GM23248 (cell line): ENCODE results near the gene EZR. TPM values are rescaled to one million over a fixed set of nuclear protein-coding genes. Genes with fewer than 3 reads are reported as not detected.

ENCODE experiments used
- DNase-seq: peaks from one replicate; pipeline ENCODE4 v3.0.0-alpha.2; 2015
- H2AFZ ChIP-seq: fragments of 200-600 bp; sonication (generic); 2 replicates; pipeline ENCODE4 v1.6.1; 2016; ENCODE audit warnings: antibody characterized with exemption
- H3F3A ChIP-seq: fragments of 200-600 bp; sonication (generic); 2 replicates; pipeline ENCODE4 v1.6.1; 2016; ENCODE audit warnings: mild to moderate bottlenecking, antibody characterized with exemption, mixed run types; ENCODE audit not compliant: insufficient read depth
- H3K27ac ChIP-seq: fragments of 200-600 bp; sonication (generic); 2 replicates; pipeline ENCODE4 v1.5.1; 2016; ENCODE audit warnings: mild to moderate bottlenecking
- H3K27me3 ChIP-seq: fragments of 200-600 bp; sonication (generic); replicated peaks from 2 replicates; pipeline ENCODE4 v1.6.1; 2016; ENCODE audit warnings: mild to moderate bottlenecking; ENCODE audit not compliant: insufficient read depth
- H3K36me3 ChIP-seq: fragments of 200-600 bp; sonication (generic); 2 replicates; pipeline ENCODE4 v1.6.1; 2016; ENCODE audit warnings: low read depth, mild to moderate bottlenecking
- H3K4me1 ChIP-seq: fragments of 200-600 bp; sonication (generic); 2 replicates; pipeline ENCODE4 v1.6.1; 2016; ENCODE audit warnings: mild to moderate bottlenecking; ENCODE audit not compliant: insufficient read depth
- H3K4me2 ChIP-seq: fragments of 200-600 bp; sonication (generic); one replicate; pipeline ENCODE4 v1.6.1; 2016; ENCODE audit warnings: mild to moderate bottlenecking; ENCODE audit not compliant: unreplicated experiment
- H3K4me3 ChIP-seq: fragments of 200-600 bp; sonication (generic); 2 replicates; pipeline ENCODE4 v1.5.1; 2016; ENCODE audit warnings: mild to moderate bottlenecking
- H3K79me2 ChIP-seq: fragments of 200-600 bp; sonication (generic); 2 replicates; pipeline ENCODE4 v1.6.1; 2016; ENCODE audit warnings: mild to moderate bottlenecking; ENCODE audit not compliant: insufficient read depth
- H3K9ac ChIP-seq: fragments of 200-600 bp; sonication (generic); 2 replicates; pipeline ENCODE4 v1.6.1; 2016; ENCODE audit warnings: mild to moderate bottlenecking
- H3K9me2 ChIP-seq: fragments of 200-600 bp; sonication (generic); 2 replicates; pipeline ENCODE4 v1.6.1; 2016; ENCODE audit warnings: mixed run types, mild to moderate bottlenecking, moderate library complexity; ENCODE audit not compliant: insufficient read depth
- H3K9me3 ChIP-seq: fragments of 200-600 bp; sonication (generic); one replicate; pipeline ENCODE4 v1.6.1; 2017; ENCODE audit warnings: low read depth
- H4K20me1 ChIP-seq: fragments of 200-600 bp; sonication (generic); 2 replicates; pipeline ENCODE4 v1.6.0; 2016; ENCODE audit not compliant: insufficient read depth
- EZH2 ChIP-seq: fragments of 200-600 bp; sonication (generic); IDR thresholded peaks from 2 replicates; pipeline ENCODE4 v1.6.1; 2018; ENCODE audit warnings: antibody characterized with exemption, mild to moderate bottlenecking; ENCODE audit not compliant: insufficient read depth, poor library complexity, severe bottlenecking
- EZH2phosphoT487 ChIP-seq: fragments of 200-600 bp; sonication (generic); IDR thresholded peaks from 2 replicates; pipeline ENCODE4 v1.6.1; 2018; ENCODE audit warnings: antibody characterized with exemption, moderate library complexity, mild to moderate bottlenecking, low read depth; ENCODE audit not compliant: insufficient read depth
- WGBS, 2 experiments: methylation state at CpG; one replicate each; pipeline ENCODE4 v1.1.6; 2015 to 2017; ENCODE audit warnings: low lambda C conversion rate in 2 of 2, low coverage in 1 of 2; ENCODE audit errors: missing lambda C conversion rate in 2 of 2; 5-methylcytosine and 5-hydroxymethylcytosine counted together
- in situ Hi-C: fragments of 300-500 bp; cut with MboI; formaldehyde crosslinking; loops from 2 replicates; pipeline ENCODE4 v1.15.0; 2020
- polyA plus RNA-seq: library from polyadenylated mRNA; unstranded; fragments of >200 nt; fragmentation: Nextera tagmentation; extraction: Ambion mirVana; gene quantifications from 2 replicates; pipeline ENCODE4 v1.2.1, GENCODE V29; 2016
- total RNA-seq: library from RNA; depleted of rRNA; stranded (reverse); fragments of >200 nt; shearing (Covaris generic); gene quantifications from 2 replicates; pipeline ENCODE4 v1.2.3, GENCODE V29; 2014

The EZR gene
- total and polyA plus RNA-seq, 2 experiments from 2014 or later, result 52.4 to 65.2 TPM

DNA sequence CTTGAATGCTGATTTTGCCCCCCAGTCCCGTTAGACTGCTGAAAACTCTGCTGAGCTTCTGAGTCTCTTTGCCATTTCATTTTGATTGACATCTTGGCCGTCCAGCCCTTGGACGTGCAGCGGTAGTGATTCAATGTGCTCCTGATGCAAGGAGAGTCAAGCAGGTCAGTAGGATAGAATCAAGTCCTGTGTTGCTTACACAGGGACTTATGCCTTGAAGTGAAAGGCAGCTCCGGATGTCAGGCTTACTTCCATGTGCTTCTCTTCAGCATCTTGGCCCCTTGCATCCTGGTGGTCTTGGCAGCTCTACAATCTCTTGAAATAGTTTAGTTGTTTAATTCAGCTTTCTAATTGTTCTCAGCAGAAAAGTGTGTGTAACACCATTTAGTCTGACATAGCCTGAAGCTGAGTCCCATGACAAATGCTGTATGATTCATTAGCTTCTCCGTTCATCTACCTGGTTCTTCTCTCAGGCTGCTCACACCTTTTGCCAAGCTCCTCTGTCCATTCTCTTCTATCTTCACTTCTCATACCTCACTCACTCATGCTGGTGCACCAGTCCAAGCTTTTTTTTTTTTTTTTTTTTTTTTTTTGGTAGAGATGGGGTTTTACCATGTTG, 76.0 kb downstream of the EZR start:
- H3K36me3 ChIP-seq, result no peaks in the 10 kb centered on the region
- in situ Hi-C loops, result no loop called here
- no peak overlapping the region for H3K4me2 ChIP-seq
- H4K20me1 ChIP-seq, result no peaks in the 10 kb centered on the region
- H3K27me3 ChIP-seq, result no peaks in the 10 kb centered on the region
- H3K9ac ChIP-seq, result no peak overlapping the region
- H3K9me3 ChIP-seq, result no peaks in the 10 kb centered on the region
- H3K4me3 ChIP-seq, result no peak overlapping the region
- no peaks in the 10 kb centered on the region for H3F3A ChIP-seq
- peaks cover under 1% of the 10 kb centered on the region; the same call in 1 of the 2 replicates for H3K4me1 ChIP-seq
- no peaks in the 10 kb centered on the region for H3K79me2 ChIP-seq
- no peak for DNase-seq
- no peak overlapping the region for H3K27ac ChIP-seq
- H3K9me2 ChIP-seq, result no peaks in the 10 kb centered on the region
- TF ChIP-seq EZH2phosphoT487, result no peak
- TF ChIP-seq EZH2, result no peak
- 65 to 72% methylated on average over 6 of the region's 6 CpGs for WGBS, 2 experiments
- H2AFZ ChIP-seq, result no peak overlapping the region

DNA sequence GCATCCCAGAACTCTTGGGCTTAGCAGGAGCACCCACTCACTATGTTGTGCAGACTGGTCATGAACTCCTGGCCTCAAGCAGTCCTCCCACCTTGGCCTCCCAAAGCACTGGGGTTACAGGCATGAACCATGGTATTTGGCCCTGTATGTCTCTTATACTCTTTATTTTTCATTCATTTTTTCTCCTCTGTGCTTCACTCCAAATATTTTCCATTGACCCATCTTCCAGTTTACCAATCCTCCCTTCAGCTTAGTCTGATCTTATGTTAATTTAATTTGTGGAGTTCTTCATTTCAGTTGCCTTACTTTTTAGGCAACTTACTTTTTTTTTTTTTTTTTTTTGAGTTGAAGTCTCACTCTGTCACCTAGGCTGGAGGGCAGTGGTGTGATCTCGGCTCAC, 79.5 kb downstream of the EZR start:
- no peaks in the 10 kb centered on the region for H3K27me3 ChIP-seq
- no peak overlapping the region for H3K4me2 ChIP-seq
- no peak overlapping the region for H3K27ac ChIP-seq
- TF ChIP-seq EZH2 (no peak), EZH2phosphoT487 (no peak)
- H3K36me3 ChIP-seq, result no peaks in the 10 kb centered on the region
- H3F3A ChIP-seq, result peaks cover 10% of the 10 kb centered on the region; the same call in 1 of the 2 replicates
- no peaks in the 10 kb centered on the region for H3K79me2 ChIP-seq
- no peak overlapping the region for H2AFZ ChIP-seq
- peaks cover 9% of the 10 kb centered on the region for H3K4me1 ChIP-seq
- H3K9me2 ChIP-seq, result no peaks in the 10 kb centered on the region
- no peaks in the 10 kb centered on the region for H3K9me3 ChIP-seq
- no peak overlapping the region for H3K9ac ChIP-seq
- H4K20me1 ChIP-seq, result no peaks in the 10 kb centered on the region
- WGBS, 2 experiments, result 90 to 100% methylated on average over 1 of the region's 1 CpG
- in situ Hi-C loops, result no loop called here
- no peak for DNase-seq
- H3K4me3 ChIP-seq, result no peak overlapping the region

DNA sequence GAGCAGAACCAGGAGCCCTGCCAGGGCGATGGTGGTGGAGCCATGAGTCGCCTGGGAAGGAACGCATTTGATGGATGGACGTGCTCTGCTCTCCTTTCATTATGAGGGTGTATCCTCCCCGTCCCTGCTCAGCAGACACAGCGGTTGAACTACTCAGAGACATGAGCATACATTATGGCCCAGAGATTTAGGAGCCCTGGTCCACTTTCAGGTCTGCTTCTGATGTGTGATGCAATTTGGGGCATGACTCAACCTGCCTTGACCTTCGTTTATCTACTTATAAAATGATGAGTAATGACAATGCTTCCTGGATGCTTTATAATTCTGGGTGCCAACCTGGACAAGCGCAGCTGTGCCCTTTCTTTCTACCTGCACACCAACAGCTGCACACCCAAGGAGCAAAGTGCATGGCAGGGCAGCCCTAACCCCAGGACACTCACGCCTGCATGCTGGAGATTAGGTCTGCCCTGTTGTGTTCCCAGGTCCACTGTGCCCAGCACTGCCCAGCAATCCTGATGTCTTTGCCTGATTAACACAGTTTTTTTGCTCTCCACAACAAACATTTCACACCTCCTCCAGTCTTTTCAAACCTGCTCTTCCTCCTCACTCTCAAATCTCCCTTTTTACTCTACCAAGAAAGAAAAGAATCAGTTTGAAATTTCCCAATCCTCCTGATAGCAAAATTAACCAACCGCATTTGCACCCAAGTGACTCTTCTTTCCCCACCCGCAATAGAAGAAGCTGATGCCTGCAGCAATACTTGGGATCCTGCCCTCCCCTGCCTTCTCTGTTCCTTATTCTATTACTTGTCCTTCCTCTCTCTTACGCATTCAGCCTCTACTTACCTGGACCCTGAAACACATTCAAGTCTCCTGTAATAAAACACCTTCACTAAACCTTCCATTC, 81.2 kb downstream of the EZR start:
- no peaks in the 10 kb centered on the region for H3K36me3 ChIP-seq
- 75 to 78% methylated on average over 12 of the region's 12 CpGs for WGBS, 2 experiments
- H3K4me2 ChIP-seq, result no peak overlapping the region
- no peak overlapping the region for H3K4me3 ChIP-seq
- no peaks in the 10 kb centered on the region for H3K79me2 ChIP-seq
- H3K27me3 ChIP-seq, result no peaks in the 10 kb centered on the region
- in situ Hi-C loops, result no loop called here
- H3K9ac ChIP-seq, result no peak overlapping the region
- H3K9me3 ChIP-seq, result no peaks in the 10 kb centered on the region
- peak; percentile 63 for DNase-seq
- TF ChIP-seq EZH2phosphoT487 (no peak), EZH2 (no peak)
- H4K20me1 ChIP-seq, result no peaks in the 10 kb centered on the region
- H3K27ac ChIP-seq, result no peak overlapping the region
- H2AFZ ChIP-seq, result no peak overlapping the region
- no peaks in the 10 kb centered on the region for H3K9me2 ChIP-seq
- H3K4me1 ChIP-seq, result peaks cover 9% of the 10 kb centered on the region
- H3F3A ChIP-seq, result peaks cover 10% of the 10 kb centered on the region; the same call in 1 of the 2 replicates

DNA sequence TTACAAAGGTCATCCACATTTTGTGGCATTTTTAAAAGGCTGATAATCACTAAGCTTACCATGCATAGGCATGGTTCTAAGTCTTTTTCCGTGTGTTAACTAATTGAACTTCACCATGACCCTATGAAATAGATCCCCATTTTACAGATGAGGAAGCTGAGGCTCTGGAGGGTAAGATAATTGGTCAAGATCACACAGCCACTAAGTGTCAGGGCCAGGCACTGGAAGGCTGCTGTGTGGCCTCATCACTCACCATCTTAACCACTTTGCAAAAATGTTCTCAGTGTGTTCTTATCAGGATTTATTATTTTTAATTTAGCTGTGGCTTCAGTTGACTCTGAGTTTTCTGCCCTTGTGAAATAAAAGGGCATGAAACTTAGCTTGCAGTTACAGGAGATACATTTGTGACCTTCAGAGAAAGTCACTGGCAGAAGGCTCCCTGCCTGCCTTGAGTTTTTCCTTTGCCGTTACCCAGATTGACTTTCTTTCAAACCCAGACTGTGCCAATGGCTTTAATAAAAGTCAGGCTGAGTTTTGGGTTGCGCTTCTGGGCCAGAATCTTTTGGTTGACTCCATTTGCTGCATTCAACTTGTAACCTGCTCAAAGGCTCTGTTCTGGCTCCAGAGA, 82.0 kb downstream of the EZR start:
- H3K9me2 ChIP-seq, result no peaks in the 10 kb centered on the region
- H3K79me2 ChIP-seq, result no peaks in the 10 kb centered on the region
- H3F3A ChIP-seq, result peaks cover 10% of the 10 kb centered on the region; the same call in 1 of the 2 replicates
- H3K27me3 ChIP-seq, result no peaks in the 10 kb centered on the region
- WGBS, 2 experiments, result 82 to 86% methylated on average over 3 of the region's 3 CpGs
- no peak overlapping the region for H3K4me3 ChIP-seq
- no peaks in the 10 kb centered on the region for H3K9me3 ChIP-seq
- no peak overlapping the region for H3K9ac ChIP-seq
- in situ Hi-C loops, result no loop called here
- no peaks in the 10 kb centered on the region for H4K20me1 ChIP-seq
- TF ChIP-seq EZH2phosphoT487, result no peak
- no peak for TF ChIP-seq EZH2
- no peak overlapping the region for H3K27ac ChIP-seq
- no peaks in the 10 kb centered on the region for H3K36me3 ChIP-seq
- peaks cover 9% of the 10 kb centered on the region for H3K4me1 ChIP-seq
- no peak for DNase-seq
- H3K4me2 ChIP-seq, result no peak overlapping the region
- H2AFZ ChIP-seq, result no peak overlapping the region
